ENCODE data around the gene BTRC. TPM values are rescaled to one million over a fixed set of nuclear protein-coding genes. Genes with fewer than 3 reads are reported as not detected.
A peak's percentile ranks its signal among the peaks of the same experiment; 100 is the strongest.

Gene BTRC
- total RNA-seq, 1 donor from 2014 or later: 38.4 TPM

GRCh38 chr10:101558204-101558603 lies 204.2 kb downstream of the BTRC start:
- H3K27me3 Mint-ChIP-seq (ENCODE audit: low read depth): peaks cover 17% of the 10 kb centered on the region
- no peak overlapping the region for H3K4me3 Mint-ChIP-seq
- TF ChIP-seq CTCF (IDR thresholded peaks at IDR 0.05; ENCODE audit: unreplicated experiment): no peak
- H3K36me3 Mint-ChIP-seq: peaks cover 15% of the 10 kb centered on the region
- peaks cover 17% of the 10 kb centered on the region for H3K4me1 Mint-ChIP-seq
- no peak overlapping the region for H3K27ac Mint-ChIP-seq
- DNase-seq (ENCODE audit: low spot score in 2 of 2, unreplicated experiment in 2 of 2): no peak
- H3K9me3 Mint-ChIP-seq: no peaks in the 10 kb centered on the region

- peaks cover 8% of the 10 kb centered on the region for H3K36me3 Mint-ChIP-seq
- H3K9me3 Mint-ChIP-seq: no peaks in the 10 kb centered on the region
- no peak for DNase-seq (ENCODE audit: low spot score in 2 of 2, unreplicated experiment in 2 of 2)
- H3K4me3 Mint-ChIP-seq: no peak overlapping the region
- no peak for TF ChIP-seq CTCF (IDR thresholded peaks at IDR 0.05; ENCODE audit: unreplicated experiment)
- peaks cover 17% of the 10 kb centered on the region for H3K4me1 Mint-ChIP-seq
- H3K27me3 Mint-ChIP-seq (ENCODE audit: low read depth): peaks cover 24% of the 10 kb centered on the region
- no peak overlapping the region for H3K27ac Mint-ChIP-seq
Observed at GRCh38 chr10:101558671-101559595, 205.0 kb downstream of the BTRC start.

DNA sequence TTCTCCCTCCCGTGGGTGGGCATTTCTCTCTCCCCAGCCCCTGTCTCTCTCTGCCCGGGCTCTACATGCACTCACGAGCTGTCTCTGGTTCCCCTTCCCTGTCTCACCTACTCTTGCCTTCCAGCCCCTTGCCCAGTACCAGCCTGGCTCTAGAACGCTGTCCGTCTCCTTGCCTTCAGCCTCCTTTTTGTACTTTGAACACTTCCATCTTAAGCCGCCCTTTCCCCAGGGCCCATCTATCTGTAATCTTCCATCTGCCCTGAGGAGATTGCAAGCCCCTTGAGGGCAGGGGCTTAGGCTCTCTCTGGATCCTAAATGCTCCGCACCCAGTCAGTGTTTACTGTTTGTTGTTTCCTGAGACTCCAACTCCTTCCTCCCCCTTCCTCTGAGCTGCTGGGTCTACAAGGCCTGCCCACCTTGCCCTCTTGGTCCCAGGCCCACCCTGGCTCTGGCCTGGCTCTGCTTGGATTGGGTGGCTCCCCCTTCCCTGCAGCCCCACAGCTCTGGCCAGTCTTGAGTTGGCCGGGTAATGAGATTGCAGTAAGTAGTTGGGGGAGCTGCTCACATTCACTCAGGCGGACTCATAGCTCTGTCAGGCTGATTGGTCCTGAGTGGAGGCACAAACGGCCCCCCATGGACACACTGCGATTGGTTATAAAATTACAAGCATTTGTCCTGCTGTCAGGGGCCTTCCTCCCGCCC lies 205.8 kb downstream of the BTRC start:
- no peaks in the 10 kb centered on the region for H3K9me3 Mint-ChIP-seq
- peaks cover 17% of the 10 kb centered on the region for H3K4me1 Mint-ChIP-seq
- no peak for DNase-seq (ENCODE audit: low spot score in 2 of 2, unreplicated experiment in 2 of 2)
- H3K27ac Mint-ChIP-seq: no peak overlapping the region
- H3K4me3 Mint-ChIP-seq: no peak overlapping the region
- H3K36me3 Mint-ChIP-seq: peaks cover 3% of the 10 kb centered on the region
- H3K27me3 Mint-ChIP-seq (ENCODE audit: low read depth): peaks cover 30% of the 10 kb centered on the region
- TF ChIP-seq CTCF (IDR thresholded peaks at IDR 0.05; ENCODE audit: unreplicated experiment): no peak

DNA sequence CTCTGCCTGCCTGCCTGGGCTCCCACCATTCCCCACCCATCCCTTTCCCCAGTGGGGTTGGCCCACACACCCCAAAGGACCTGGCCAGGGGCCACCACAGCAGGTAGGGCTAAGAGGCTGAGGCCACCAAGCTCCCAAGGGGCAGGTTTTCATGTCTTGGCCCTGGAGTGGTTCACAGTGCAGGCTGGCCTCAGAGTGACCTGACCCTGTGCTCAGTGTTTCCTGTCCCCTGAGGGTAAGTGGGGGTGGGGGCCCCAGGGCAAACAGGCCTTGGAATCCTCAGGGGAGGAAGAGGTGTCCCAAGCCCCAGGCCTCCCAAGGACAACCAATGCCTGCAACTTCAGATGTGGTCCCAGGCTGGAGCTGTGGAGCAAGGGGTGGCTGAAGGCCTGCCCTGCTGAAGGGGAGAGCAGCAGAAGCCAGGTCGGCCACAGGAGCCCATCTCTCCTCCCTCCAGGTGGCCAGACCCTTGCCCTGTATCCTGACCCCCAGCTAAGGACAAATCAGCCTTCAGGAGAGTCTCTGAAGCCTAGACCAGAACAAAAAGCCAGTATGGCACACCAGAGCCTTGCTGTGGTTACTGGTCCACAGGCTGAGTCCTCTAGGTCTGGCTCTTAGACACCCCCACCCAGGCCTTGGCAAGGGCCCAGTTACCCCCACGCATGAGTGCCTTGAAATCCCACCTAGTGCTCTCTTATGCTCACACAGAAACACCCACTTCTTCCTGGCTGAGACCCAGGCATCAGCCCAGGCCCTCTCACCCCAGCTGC lies 206.5 kb downstream of the BTRC start:
- peak in 1 of 2 experiments; percentile 36 for DNase-seq (ENCODE audit: low spot score in 2 of 2, unreplicated experiment in 2 of 2)
- H3K27ac Mint-ChIP-seq: no peak overlapping the region
- no peaks in the 10 kb centered on the region for H3K9me3 Mint-ChIP-seq
- H3K4me3 Mint-ChIP-seq: no peak overlapping the region
- TF ChIP-seq CTCF (IDR thresholded peaks at IDR 0.05; ENCODE audit: unreplicated experiment): no peak
- H3K27me3 Mint-ChIP-seq (ENCODE audit: low read depth): peaks cover 37% of the 10 kb centered on the region
- peaks cover 17% of the 10 kb centered on the region for H3K4me1 Mint-ChIP-seq
- no peaks in the 10 kb centered on the region for H3K36me3 Mint-ChIP-seq

- DNase-seq (ENCODE audit: low spot score in 2 of 2, unreplicated experiment in 2 of 2): peak in 1 of 2 experiments; percentile 32
- H3K27ac Mint-ChIP-seq: no peak overlapping the region
Observed at GRCh38 chr10:101561068-101561915, 207.3 kb downstream of the BTRC start.

More at GRCh38 chr10:101561068-101561915, 207.3 kb downstream of the BTRC start:
- no peaks in the 10 kb centered on the region for H3K9me3 Mint-ChIP-seq
- peaks cover 19% of the 10 kb centered on the region for H3K4me1 Mint-ChIP-seq
- H3K36me3 Mint-ChIP-seq: no peaks in the 10 kb centered on the region
- H3K4me3 Mint-ChIP-seq: no peak overlapping the region
- H3K27me3 Mint-ChIP-seq (ENCODE audit: low read depth): peaks cover 45% of the 10 kb centered on the region
- no peak for TF ChIP-seq CTCF (IDR thresholded peaks at IDR 0.05; ENCODE audit: unreplicated experiment)

All from mesothelial cell of epicardium (in vitro differentiated cells).